Stomach (tissue), 9 donors: ENCODE data around the gene SKP1. TPM values are rescaled to one million over a fixed set of nuclear protein-coding genes. Genes with fewer than 3 reads are reported as not detected.

Experiments
- DNase-seq, 2 donors: peaks; one replicate each; pipeline versions ENCODE4 v3.0.0 to v3.0.0-alpha.2; 2013 to 2019
- H3K27ac ChIP-seq, 5 donors: fragments of 200-600 bp in 4 of 5; sonication (generic) in 4 of 5; one replicate each; pipeline ENCODE4 v1.5.1; 2013 to 2019; ENCODE audit warnings: mild to moderate bottlenecking in 1 of 5, moderate library complexity in 1 of 5
- H3K27me3 ChIP-seq, 3 donors: fragments of 200-600 bp; sonication (generic); one replicate each; pipeline ENCODE4 v1.5.1; 2017 to 2019; ENCODE audit warnings: mixed run types in 1 of 3
- H3K36me3 ChIP-seq, 4 donors: fragments of 200-600 bp; sonication (generic); 1 replicate in 3 of 4; 2 replicates in 1 of 4; pipeline ENCODE4 v1.5.1; 2016 to 2019
- H3K4me1 ChIP-seq, 4 donors: fragments of 200-600 bp; sonication (generic); one replicate each; pipeline ENCODE4 v1.5.1; 2016 to 2019
- H3K4me3 ChIP-seq, 4 donors: fragments of 200-600 bp; sonication (generic) in 3 of 4; one replicate each; pipeline ENCODE4 v1.5.1; 2016 to 2019; ENCODE audit warnings: mild to moderate bottlenecking in 1 of 4
- H3K9me3 ChIP-seq, 4 donors: fragments of 200-600 bp; sonication (generic); one replicate each; pipeline ENCODE4 v1.5.1; 2016 to 2019
- EP300 ChIP-seq: sonication (generic); formaldehyde crosslinking; IDR thresholded peaks from one replicate; pipeline ENCODE4 v1.6.1; 2017; ENCODE audit warnings: antibody characterized with exemption
- POLR2A ChIP-seq, 4 donors: fragments of 450-650 bp; IDR thresholded peaks; one replicate each; pipeline ENCODE4 v1.6.1; 2016; ENCODE audit warnings: antibody characterized with exemption in 4 of 4, control low read depth in 2 of 4, mild to moderate bottlenecking in 1 of 4, moderate library complexity in 1 of 4
- POLR2AphosphoS5 ChIP-seq, 3 donors: sonication (generic); formaldehyde crosslinking; IDR thresholded peaks; one replicate each; pipeline ENCODE4 v1.6.1; 2016; ENCODE audit warnings: antibody characterized with exemption in 3 of 3
- WGBS, 5 donors: extraction: QIAGEN DNeasy Blood & Tissue Kit in 3 of 5; methylation state at CpG; one replicate each; pipeline versions ENCODE4 v1.1.5 to v1.1.7; 2013 to 2018; 5-methylcytosine and 5-hydroxymethylcytosine counted together
- intact Hi-C: fragments of 100-400 bp; cut with DNase I; formaldehyde crosslinking; loops from one replicate; pipeline ENCODE4 v1.15.1; 2023; ENCODE audit warnings: low total_unique reads
- polyA plus RNA-seq, 3 donors: library from polyadenylated mRNA; stranded (reverse); fragments of 200-250 nt; gene quantifications; one replicate each; pipeline ENCODE4 v1.2.3, GENCODE V29; 2013
- total RNA-seq, 5 donors: library from RNA; depleted of rRNA; stranded (reverse); fragments of >200 nt; gene quantifications; one replicate each; pipeline versions ENCODE4 v1.1.0 to v1.2.3, GENCODE V29; 2014 to 2016
- TF ChIP-seq, protein P1 (sequence below), 7 experiments: fragments of 450-650 bp in 4 of 7; fragments of 200-600 bp in 3 of 7; sonication (generic) in 3 of 7; IDR thresholded peaks; one replicate each; pipeline ENCODE4 v1.5.1; 2016 to 2019; ENCODE audit warnings: antibody characterized with exemption in 7 of 7, control low read depth in 2 of 7, mild to moderate bottlenecking in 1 of 7
- donor health status: healthy with polysubstance abuse.
- donor health status: Bipolar disorder and iron deficiency.
- donor health status: healthy.

SKP1 gene
- total and polyA plus RNA-seq, 8 donors = 18.1 to 590 (median 162) TPM

DNA sequence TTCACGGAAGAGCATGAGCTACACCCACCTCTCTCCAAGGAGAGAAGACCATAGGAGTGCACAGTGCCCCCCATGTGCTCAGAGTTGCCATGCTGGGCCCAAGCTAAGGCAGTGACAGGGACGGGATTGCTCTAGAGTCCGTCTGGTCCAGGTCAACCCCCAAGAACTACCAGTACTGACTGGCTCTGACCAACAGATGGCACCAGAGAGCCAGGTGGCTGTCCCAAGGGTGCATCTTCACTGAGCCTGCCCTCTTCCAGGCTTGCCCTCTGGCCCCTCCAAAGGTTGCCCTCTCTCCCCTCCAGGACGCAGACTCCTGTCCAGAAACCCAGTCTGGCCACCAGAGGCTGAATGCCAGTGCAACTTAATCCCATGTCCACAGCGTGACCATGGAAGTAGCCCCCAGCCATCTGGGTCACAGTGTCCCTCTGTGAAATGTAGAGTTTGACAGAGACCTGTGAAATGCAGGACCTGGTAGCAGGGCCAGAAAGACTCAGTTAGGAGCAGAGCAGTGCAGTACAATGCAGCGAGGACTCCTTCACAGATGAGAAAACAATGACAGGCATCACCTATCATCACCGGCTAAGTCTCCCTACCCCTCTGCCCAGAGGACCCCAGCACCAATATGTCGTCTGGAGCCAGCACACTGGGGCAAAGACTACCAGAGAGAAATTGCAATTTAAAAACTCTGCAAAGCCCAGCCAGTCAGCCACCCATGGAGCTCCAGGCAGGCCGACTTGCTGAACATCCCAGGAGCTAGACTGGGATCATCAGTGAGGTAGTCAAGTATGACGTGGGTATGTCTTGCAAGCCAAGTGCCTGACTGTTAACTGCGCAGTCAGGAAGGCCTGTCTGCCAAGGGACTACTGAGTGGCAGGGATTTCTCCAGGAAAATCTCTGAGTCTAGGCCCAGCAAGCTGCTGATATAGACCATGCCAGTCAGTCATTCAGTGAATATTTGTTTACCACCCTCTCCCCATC lies 7.7 kb upstream of the SKP1 start:
- peak; percentile 78 to 86 for DNase-seq
- peaks cover 13 to 26% (median 20%) of the 10 kb centered on the region in 4 donors for H3K4me1 ChIP-seq
- H3K27ac ChIP-seq = no peak overlapping the region
- H3K36me3 ChIP-seq = no peaks in the 10 kb centered on the region
- no peaks in the 10 kb centered on the region for H3K27me3 ChIP-seq
- H3K4me3 ChIP-seq = no peak overlapping the region
- 54 to 64% (median 58%) methylated on average over 10 to 11 of the region's 11 CpGs for WGBS, 5 donors
- intact Hi-C loops = loop anchor here (5.0 to 10.0 kb wide), 2 partner anchors 103 to 410 kb away; no protein-coding TSS in a partner anchor
- no peaks in the 10 kb centered on the region for H3K9me3 ChIP-seq
- TF ChIP-seq POLR2AphosphoS5 (IDR thresholded peaks at IDR 0.05) (peak in 1 of 3 donors; percentile 51), EP300 (no peak), POLR2A (IDR thresholded peaks at IDR 0.05) (no peak)
- TF ChIP-seq, protein P1, sequence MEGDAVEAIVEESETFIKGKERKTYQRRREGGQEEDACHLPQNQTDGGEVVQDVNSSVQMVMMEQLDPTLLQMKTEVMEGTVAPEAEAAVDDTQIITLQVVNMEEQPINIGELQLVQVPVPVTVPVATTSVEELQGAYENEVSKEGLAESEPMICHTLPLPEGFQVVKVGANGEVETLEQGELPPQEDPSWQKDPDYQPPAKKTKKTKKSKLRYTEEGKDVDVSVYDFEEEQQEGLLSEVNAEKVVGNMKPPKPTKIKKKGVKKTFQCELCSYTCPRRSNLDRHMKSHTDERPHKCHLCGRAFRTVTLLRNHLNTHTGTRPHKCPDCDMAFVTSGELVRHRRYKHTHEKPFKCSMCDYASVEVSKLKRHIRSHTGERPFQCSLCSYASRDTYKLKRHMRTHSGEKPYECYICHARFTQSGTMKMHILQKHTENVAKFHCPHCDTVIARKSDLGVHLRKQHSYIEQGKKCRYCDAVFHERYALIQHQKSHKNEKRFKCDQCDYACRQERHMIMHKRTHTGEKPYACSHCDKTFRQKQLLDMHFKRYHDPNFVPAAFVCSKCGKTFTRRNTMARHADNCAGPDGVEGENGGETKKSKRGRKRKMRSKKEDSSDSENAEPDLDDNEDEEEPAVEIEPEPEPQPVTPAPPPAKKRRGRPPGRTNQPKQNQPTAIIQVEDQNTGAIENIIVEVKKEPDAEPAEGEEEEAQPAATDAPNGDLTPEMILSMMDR (IDR thresholded peaks at IDR 0.05) = peak in 5 of 7 experiments; percentile 84 to 93 (median 86)

DNA sequence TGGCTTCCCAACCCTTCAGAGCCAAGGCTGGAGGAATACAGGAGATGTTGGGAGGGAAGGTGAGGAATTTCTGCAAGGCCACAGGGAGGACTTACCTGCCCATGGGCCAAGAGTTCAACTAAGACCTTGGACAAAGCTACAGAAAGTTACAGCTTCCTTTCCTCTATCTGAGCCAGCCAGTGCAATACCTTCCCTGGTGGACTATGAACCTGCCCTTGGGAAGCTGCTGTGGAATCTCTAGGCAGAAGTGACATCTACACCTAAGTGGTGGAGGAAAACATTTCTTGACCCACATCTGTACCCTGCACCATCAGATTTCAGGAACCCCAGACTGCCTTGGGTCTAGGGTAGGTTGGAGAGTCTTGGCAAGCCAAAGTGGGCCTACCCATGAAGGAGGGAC lies 6.7 kb upstream of the SKP1 start:
- Histone ChIP-seq H3K9me3 (no peaks in the 10 kb centered on the region), H3K27me3 (no peaks in the 10 kb centered on the region), H3K27ac (no peak overlapping the region), H3K4me1 (peaks cover 10 to 17% (median 14%) of the 10 kb centered on the region in 4 donors), H3K36me3 (no peaks in the 10 kb centered on the region), H3K4me3 (no peak overlapping the region)
- intact Hi-C loops = loop anchor here (5.0 to 10.0 kb wide), 2 partner anchors 104 to 411 kb away; no protein-coding TSS in a partner anchor
- TF ChIP-seq EP300 (no peak), POLR2A (IDR thresholded peaks at IDR 0.05) (no peak), POLR2AphosphoS5 (IDR thresholded peaks at IDR 0.05) (no peak)
- TF ChIP-seq, protein P1 (IDR thresholded peaks at IDR 0.05) = no peak
- no peak for DNase-seq

DNA sequence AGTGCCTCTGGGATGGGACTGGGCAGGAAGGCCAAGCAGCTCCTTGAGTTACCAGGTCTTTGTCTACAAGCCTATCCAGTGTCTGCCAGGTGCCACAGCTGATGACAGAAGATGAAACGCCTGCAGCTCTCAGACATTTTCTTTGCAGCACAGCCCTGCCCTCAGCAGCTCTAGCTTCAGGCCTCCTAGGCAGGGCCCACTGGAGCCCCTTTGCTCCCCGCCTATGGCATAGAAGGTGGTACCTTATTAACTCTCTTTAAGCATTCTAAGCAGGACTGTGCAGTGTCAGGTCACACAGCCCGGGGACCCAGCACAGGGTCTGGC lies 1.3 kb upstream of the SKP1 start:
- 61 to 97% (median 76%) methylated on average over 2 to 3 of the region's 3 CpGs for whole genome bisulfite sequencing, 5 donors
- H3K4me3 ChIP-seq = peak overlapping the region in 1 of 4 donors; percentile 74

More for the DNA sequence above, 1.3 kb upstream of the SKP1 start:
- Histone ChIP-seq H3K9me3 (no peaks in the 10 kb centered on the region), H3K27ac (peak overlapping the region; percentile 98 to 100 (median 99)), H3K27me3 (no peaks in the 10 kb centered on the region), H3K4me1 (peaks cover 18 to 39% (median 30%) of the 10 kb centered on the region in 4 donors), H3K36me3 (peaks cover 1 to 7% (median 6%) of the 10 kb centered on the region in 4 donors)
- no peak for DNase-seq
- TF ChIP-seq, protein P1 (IDR thresholded peaks at IDR 0.05) = no peak
- TF ChIP-seq EP300 (no peak), POLR2A (IDR thresholded peaks at IDR 0.05) (no peak), POLR2AphosphoS5 (IDR thresholded peaks at IDR 0.05) (no peak)
- intact Hi-C loops = no loop called here
